Stomach (tissue), 4 donors: ENCODE data around the gene RNF32.

ENCODE experiments used
- EP300 ChIP-seq: sonication (generic); formaldehyde crosslinking; IDR thresholded peaks from one replicate; pipeline ENCODE4 v1.6.1; 2017; ENCODE audit warnings: antibody characterized with exemption
- POLR2A ChIP-seq, 4 donors: fragments of 450-650 bp; IDR thresholded peaks; one replicate each; pipeline ENCODE4 v1.6.1; 2016; ENCODE audit warnings: antibody characterized with exemption in 4 of 4, control low read depth in 2 of 4, mild to moderate bottlenecking in 1 of 4, moderate library complexity in 1 of 4
- POLR2AphosphoS5 ChIP-seq, 3 donors: sonication (generic); formaldehyde crosslinking; IDR thresholded peaks; one replicate each; pipeline ENCODE4 v1.6.1; 2016; ENCODE audit warnings: antibody characterized with exemption in 3 of 3
- TF ChIP-seq, protein P1 (sequence below), 7 experiments: fragments of 450-650 bp in 4 of 7; fragments of 200-600 bp in 3 of 7; sonication (generic) in 3 of 7; IDR thresholded peaks; one replicate each; pipeline ENCODE4 v1.5.1; 2016 to 2019; ENCODE audit warnings: antibody characterized with exemption in 7 of 7, control low read depth in 2 of 7, mild to moderate bottlenecking in 1 of 7

DNA sequence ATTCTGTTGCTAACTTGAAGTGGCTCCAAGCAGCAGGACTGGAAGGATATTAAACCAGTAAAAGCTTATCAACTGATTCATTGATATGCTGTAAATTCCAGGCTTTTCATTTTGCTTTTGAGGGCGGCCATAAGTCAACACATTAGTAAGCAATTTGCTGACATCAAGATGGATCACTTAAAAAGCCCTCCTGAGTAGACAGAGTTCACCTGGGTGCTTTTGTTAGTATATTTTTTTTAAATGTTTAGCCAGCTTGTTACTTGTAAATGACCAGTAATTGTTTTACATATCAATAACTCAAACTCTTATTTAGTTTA lies 26.5 kb downstream of the RNF32 start:
- TF ChIP-seq, protein P1, sequence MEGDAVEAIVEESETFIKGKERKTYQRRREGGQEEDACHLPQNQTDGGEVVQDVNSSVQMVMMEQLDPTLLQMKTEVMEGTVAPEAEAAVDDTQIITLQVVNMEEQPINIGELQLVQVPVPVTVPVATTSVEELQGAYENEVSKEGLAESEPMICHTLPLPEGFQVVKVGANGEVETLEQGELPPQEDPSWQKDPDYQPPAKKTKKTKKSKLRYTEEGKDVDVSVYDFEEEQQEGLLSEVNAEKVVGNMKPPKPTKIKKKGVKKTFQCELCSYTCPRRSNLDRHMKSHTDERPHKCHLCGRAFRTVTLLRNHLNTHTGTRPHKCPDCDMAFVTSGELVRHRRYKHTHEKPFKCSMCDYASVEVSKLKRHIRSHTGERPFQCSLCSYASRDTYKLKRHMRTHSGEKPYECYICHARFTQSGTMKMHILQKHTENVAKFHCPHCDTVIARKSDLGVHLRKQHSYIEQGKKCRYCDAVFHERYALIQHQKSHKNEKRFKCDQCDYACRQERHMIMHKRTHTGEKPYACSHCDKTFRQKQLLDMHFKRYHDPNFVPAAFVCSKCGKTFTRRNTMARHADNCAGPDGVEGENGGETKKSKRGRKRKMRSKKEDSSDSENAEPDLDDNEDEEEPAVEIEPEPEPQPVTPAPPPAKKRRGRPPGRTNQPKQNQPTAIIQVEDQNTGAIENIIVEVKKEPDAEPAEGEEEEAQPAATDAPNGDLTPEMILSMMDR (IDR thresholded peaks at IDR 0.05) = no peak
- peak in 2 of 3 donors; percentile 18 to 30 for TF ChIP-seq POLR2AphosphoS5 (IDR thresholded peaks at IDR 0.05)
- TF ChIP-seq EP300 = no peak
- no peak for TF ChIP-seq POLR2A (IDR thresholded peaks at IDR 0.05)
